DMS53 treated with DMSO at 0.1 percent for 48 hours (cell line): ENCODE measurements around the gene RTL10.

ENCODE experiments used
- DNase-seq: peaks from one replicate; lab custom pipeline; 2025; ENCODE audit not compliant: unreplicated experiment; lab: John Stamatoyannopoulos, UW

RTL10 gene

DNA sequence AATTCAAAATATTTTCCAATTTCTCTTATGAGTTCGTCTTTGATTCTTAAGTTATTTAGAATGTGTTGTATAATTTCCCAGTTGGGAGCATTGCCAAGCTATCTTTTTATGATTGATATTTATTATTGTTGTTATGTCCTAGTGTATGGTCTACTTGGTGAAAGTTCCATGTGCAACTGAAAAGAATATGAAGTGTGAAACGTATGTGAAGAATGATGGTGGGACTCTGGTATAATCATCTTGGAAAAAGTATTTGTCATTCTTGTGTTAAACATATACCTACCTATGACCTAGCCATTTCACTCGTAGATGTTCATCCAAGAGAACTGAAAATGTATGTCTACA, 12.0 kb upstream of the RTL10 start:
- DNase-seq = no peak

DNA sequence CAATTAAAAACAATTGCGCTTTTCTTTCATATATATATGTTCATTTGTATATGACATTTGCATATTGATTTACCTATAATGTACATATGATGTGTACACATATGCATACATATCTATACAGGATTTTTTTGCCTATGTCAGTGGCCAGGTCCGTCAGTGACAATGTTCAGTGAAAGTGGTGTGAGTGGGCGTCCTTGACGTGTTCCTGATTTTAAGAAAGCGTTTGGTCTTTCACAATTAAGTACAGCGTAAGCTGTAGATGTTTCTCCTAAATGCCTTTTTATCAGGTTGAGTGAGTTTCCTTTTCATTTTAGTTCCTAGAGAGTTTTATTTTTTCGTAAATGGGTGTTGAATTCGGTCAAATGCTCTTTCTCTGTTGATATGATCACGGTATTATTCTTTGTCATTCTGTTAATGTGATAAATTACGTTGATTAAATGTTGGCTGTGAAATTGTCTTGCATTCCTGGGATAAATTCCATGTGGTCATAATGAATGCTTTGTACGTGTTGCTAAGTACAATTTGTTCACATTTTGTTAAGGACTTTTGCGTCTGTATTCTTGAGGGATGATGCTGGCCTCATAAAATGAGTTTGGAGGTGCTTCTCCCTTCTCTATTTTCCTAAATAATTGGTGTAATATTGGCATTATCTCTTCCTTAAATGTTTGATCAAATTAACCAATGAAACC, 10.6 kb upstream of the RTL10 start:
- no peak for DNase-seq

DNA sequence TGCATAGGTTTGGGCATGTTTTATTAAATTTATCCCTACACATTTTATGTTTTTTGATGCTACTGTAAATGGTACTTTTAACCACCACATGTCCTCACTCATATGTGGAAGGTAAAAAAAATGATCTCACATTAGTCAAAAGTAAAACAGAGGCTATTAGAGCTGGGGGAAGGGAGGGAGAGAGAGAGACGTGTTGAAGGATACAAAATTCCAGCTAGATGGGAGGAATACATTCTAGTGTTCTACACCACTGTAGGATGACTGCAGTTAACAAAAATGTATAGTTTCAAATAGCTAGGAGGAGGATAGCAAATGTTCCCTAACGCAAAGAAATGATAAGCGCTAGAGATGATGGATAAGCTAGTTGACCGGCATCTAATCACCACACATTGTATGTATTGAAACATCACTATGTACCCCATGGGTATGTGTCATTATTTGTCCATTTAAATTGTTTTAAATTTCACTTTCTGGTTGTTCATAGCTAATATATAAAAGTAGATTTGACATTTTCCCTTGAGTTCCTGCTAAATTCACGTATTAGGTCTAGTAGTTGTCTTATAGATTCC, 9.9 kb upstream of the RTL10 start:
- DNase-seq = no peak

DNA sequence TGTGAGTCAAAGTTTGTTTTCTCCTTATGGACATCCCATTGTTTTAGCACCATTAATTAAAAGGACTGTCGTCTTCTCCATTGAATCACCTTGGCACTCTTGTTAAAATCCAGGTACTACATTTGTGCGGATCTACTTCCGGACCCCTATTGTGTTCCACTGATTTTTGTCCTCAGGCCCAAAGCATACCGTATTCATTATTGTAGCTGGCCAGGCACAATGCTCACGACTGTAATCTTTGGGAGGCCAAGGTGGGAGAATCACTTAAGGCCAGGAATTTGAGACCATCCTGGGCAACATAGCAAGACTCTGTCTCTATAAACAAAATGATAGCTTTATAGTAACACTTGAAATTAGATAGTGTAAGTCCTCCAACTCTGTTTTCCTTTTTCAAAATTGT, 8.9 kb upstream of the RTL10 start:
- DNase-seq = no peak

DNA sequence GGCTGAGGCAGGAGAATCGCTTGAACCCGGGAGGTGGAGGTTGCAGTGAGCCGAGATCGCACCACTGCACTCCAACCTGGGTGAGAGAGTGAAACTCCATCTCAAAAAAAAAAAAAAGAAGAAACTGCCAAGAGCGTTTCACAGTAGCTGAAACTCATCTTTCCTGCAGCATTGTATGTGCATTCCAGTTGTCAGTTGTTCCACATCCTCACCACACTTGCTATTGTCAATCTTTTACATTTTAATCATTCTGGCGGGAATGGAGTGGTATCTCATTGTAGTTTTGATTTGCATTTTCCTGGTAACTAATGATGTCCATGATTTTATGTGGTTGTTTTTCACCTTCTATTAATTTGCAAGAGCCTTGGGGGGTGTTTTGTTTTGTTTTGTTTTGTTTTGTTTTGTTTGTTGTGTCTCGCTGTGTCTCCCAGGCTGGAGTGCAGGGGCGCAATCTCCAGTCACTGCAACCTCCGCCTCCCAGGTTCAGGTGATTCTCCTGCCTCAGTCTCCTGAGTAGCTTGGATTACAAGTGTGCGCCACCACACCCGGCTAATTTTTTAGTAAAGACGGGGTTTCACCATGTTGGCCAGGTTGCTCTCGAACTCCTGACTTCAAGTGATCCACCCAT, 8.1 kb upstream of the RTL10 start:
- no peak for DNase-seq

GRCh38 chr22:19859861-19860510, 5.3 kb upstream of the RTL10 start:
- DNase-seq = no peak

- no peak for DNase-seq
These were observed 2.7 kb upstream of the RTL10 start for GRCh38 chr22:19857382-19857781.

GRCh38 chr22:19855504-19856409, 1.1 kb upstream of the RTL10 start:
- DNase-seq = no peak

GRCh38 chr22:19853879-19854777, 546 bp downstream of the RTL10 start:
- DNase-seq = no peak

GRCh38 chr22:19853058-19853878, 1.4 kb downstream of the RTL10 start:
- DNase-seq = no peak

GRCh38 chr22:19852177-19852781, 2.4 kb downstream of the RTL10 start:
- no peak for DNase-seq

DNA sequence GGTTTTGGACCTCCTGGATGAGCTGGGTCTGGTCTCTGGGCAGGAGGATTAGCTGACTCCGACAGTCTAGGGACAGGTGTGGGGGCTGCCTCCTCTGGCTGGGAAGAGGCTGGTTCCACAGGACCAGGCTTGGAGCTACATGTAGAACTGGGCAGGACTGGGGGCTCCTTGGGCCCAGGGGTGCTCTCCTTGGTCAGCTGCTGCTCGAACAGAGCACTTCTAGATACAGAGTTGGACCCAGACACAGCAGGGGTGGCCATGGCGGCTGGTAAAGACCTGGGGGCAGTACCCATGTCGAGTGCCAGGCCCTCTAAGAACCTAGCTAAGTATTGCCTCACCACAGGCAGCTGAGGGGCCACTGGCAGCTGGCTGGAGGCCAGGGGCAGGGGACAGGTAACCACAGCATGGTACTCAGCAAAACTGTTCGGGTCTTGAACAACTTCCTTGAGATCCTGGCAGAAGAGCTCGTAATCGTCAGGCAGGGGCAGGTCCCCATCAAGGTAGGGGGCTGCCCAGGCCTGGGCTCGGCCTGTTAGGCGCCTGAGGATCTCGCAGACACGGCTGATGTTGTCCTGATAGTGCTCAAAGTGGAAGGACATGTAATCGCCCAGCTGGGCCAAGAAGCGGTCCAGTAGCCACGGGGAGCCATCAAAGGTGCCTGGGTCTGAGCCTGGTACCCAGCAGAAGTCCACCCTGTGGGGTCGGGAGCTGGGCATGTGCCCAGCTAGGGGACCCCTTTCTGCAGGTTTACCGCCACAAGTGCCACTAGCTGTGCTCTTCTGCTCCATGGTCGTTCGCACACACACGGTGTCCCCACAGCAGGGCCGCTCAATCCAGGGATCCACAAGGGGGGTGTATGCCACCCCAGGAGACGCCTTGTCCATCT, 3.1 kb downstream of the RTL10 start:
- DNase-seq = no peak

DNA sequence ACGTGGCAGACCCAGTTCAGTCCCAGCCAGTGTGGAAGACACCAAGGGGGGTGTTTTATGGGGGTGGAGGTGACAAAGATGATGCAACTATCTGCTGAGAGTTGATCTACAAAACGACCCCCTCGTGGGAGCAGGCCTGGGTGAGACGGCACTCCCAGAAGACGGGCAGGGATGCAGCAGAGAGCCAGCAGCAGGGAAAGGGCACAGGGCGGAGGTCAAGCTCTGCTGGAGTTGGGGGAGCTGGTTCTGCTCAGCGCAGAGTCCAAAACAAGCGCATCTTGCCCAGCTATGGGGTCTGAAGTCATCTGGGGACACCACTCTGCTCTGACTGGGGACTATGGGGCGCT, 3.9 kb downstream of the RTL10 start:
- no peak for DNase-seq

DNA sequence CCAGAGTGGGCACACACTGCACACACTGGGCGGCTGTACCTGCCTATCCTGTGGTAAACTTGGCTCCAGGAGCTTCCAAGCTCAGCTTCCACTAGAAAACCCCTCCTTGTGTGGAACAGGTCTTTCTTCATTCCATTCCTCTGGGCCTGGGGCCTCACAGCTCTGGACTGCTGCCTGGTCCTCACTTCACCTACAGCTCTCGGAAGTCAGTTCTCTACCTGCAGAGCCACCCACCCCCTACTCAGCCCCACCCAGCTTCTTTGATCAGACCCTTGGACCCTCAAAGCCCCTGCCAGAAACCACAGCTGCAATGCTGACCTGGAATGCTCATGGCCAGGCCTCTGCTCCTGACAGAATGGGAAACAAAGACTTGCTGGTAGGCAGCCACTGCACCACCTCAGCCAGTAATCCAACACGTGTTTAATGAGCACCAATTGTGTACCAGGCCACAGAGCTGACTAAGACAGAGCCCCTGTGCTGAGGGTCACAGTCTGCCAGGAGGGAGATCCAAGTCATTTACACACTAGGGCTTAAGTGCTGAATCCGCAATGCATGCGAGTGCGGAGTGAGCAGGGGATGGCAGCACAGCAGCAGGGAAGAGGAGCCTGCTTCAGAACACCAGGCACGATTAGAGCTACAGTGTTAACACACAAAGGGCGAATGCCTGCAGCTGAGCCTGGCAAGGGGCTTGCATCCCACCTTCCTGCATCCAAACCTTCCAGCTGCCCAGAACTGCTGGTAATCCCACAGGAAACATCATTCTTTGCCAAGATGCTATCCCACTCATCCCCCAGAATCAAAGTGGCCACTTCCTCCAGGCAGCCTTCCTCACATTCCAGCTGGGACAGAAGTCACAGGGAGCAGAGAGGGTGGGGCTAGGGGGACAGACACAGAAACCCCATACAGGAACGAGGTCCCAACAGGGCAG, 4.6 kb downstream of the RTL10 start:
- DNase-seq = no peak

GRCh38 chr22:19848298-19849224, 6.1 kb downstream of the RTL10 start:
- peak; percentile 8 for DNase-seq

DNA sequence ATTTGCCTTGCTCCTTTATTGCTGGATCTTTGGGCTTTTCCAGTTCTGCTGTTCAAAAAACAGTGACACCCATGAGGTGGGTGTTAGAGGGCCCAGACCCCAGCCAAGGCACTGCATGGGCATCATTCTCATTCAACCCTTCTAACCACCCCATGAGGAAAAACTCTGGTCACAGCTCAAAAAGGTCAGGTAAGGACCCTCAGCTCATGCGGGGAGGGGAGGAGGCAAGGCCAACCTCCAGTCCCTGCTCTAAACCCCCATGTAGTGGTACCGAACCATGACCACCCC, 7.4 kb downstream of the RTL10 start:
- DNase-seq = no peak
